Measurements from ENCODE around the gene GET4.

GET4 gene

DNA sequence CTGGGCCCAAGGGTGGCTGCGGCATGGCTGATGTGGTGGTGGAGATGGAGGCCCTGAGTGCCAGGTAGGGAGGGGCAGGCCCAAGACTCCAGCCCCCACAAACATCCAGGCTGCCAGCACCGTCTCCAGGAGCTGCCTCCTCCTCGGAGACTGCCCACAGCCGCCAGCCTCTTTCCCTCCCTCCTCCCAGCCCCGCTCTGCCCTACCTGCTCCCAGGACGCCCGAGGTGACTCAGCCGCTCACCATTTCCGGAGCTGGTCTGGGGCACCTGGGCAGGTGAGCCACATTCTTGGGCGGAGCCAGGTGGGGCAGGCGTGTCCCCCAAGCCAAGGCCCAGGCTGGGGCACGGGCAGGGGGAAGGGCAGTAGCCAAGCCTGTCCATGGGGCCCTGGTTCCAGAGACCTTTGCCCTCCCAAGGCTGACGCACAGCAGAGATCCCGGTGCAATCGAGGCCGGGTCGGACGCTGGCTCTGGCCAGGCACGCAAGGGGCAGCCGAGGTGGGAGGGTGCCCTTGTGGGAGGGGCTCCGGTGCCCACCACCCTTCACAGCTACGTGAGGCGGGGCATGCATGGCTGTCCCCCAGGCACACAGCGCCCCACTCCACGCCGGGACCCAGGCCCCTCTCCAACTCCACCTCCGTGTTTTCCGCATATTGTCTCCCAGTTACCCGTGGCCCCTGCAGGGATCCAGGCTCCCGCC lies 69.4 kb downstream of the GET4 start:
- DNase-seq (ENCODE audit: low read depth): no peak
- TF ChIP-seq, protein P1, sequence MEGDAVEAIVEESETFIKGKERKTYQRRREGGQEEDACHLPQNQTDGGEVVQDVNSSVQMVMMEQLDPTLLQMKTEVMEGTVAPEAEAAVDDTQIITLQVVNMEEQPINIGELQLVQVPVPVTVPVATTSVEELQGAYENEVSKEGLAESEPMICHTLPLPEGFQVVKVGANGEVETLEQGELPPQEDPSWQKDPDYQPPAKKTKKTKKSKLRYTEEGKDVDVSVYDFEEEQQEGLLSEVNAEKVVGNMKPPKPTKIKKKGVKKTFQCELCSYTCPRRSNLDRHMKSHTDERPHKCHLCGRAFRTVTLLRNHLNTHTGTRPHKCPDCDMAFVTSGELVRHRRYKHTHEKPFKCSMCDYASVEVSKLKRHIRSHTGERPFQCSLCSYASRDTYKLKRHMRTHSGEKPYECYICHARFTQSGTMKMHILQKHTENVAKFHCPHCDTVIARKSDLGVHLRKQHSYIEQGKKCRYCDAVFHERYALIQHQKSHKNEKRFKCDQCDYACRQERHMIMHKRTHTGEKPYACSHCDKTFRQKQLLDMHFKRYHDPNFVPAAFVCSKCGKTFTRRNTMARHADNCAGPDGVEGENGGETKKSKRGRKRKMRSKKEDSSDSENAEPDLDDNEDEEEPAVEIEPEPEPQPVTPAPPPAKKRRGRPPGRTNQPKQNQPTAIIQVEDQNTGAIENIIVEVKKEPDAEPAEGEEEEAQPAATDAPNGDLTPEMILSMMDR (IDR thresholded peaks at IDR 0.05; ENCODE audit: low read length, missing control alignments): no peak
- H3K4me3 ChIP-seq (replicated peaks; ENCODE audit: low read depth, low read length): no peak overlapping the region

Measured in fibroblast of pulmonary artery (primary cell).